Measurements from ENCODE around the gene ZDHHC9.

DNA sequence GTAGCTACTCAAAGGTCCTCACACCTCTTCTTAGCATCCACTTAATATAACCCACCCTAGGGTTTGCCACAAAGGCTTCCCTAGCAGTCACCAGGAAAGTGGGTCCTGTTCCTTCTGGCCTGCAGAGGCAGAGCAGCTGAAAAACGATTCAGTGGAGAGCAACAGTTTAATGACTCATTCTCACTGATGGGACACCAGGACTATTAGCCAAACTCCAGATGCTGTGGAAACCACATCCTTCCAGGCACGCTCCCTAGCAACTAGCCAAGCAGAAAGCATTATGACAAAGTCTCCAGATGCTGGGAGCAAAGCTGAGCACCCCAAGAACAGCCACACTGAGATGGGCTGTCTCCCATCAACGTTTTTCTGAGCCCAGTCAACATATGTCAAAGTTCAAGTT, 32.0 kb upstream of the ZDHHC9 start:
- TF ChIP-seq CTCF (IDR thresholded peaks at IDR 0.05 in 4 of 5, conservative IDR thresholded peaks at IDR 0.05 in 1 of 5) (no peak), POLR2A (IDR thresholded peaks at IDR 0.05) (no peak)
